ENCODE measurements around the gene PARVB. TPM values are rescaled to one million over a fixed set of nuclear protein-coding genes. Genes with fewer than 3 reads are reported as not detected.

Gene PARVB
- polyA plus RNA-seq, 1 donor, result 10.9 TPM

DNA sequence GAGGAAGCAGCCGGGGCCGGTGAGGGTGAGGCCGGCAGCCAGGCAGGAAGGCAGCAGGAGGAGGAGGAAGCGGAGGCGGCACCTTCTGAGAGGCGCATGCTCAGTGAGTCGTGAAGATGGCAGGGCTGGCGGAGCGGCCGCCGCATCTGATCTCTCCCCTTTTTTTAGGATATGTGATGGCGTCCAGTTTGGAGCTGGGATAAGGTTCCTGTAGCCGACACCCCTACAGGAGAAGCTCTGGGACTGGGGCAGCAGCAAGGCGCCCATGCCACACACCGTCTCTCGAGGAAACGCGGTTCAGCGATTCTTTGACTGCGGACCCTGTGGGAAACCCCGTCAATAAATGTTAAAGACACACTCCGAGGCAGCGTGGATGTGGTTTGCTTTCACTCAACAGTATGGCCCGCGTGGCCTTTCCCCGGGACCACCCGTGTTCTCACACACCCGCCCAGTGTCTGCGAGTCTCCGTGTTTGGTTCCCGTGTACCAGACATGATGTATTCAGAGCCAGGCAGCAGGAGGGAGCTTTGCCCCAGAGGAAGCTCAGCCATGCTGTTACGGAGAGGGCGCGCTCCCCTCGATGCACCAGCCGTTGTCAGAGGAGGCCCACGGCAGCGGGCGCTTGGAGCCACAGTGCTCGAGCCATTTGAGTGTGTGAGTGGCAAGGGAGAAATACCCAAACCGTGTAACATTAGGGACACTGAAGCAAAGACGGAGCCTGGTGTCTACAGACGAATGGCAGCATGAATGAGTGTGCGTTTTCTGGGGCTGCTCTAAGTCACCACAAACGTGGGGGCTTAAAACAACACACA lies 27.7 kb upstream of the PARVB start:
- no peak for DNase-seq
- Histone ChIP-seq H3K36me3 (ENCODE audit: control insufficient read depth, insufficient read depth, low read length) (peaks cover 63% of the 10 kb centered on the region), H3K4me3 (ENCODE audit: low read length) (no peak overlapping the region), H3K27ac (ENCODE audit: low read length) (no peak overlapping the region), H3K4me1 (ENCODE audit: control insufficient read depth, insufficient read depth, low read length) (no peaks in the 10 kb centered on the region), H3K9me3 (ENCODE audit: control insufficient read depth, low read depth, low read length) (no peaks in the 10 kb centered on the region), H3K27me3 (ENCODE audit: control insufficient read depth, insufficient read depth, low read length) (no peaks in the 10 kb centered on the region)
- no CpG with 5 or more reads among the region's 45 CpGs for WGBS (ENCODE audit: insufficient coverage, low lambda C conversion rate)

GRCh38 chr22:43996981-43997265 lies 27.2 kb upstream of the PARVB start:
- H3K36me3 ChIP-seq (ENCODE audit: control insufficient read depth, insufficient read depth, low read length), result peaks cover 58% of the 10 kb centered on the region
- no CpG with 5 or more reads among the region's 8 CpGs for WGBS (ENCODE audit: insufficient coverage, low lambda C conversion rate)
- H3K4me3 ChIP-seq (ENCODE audit: low read length), result no peak overlapping the region
- no peak overlapping the region for H3K27ac ChIP-seq (ENCODE audit: low read length)
- DNase-seq, result no peak
- no peaks in the 10 kb centered on the region for H3K27me3 ChIP-seq (ENCODE audit: control insufficient read depth, insufficient read depth, low read length)
- no peaks in the 10 kb centered on the region for H3K9me3 ChIP-seq (ENCODE audit: control insufficient read depth, low read depth, low read length)
- H3K4me1 ChIP-seq (ENCODE audit: control insufficient read depth, insufficient read depth, low read length), result no peaks in the 10 kb centered on the region

DNA sequence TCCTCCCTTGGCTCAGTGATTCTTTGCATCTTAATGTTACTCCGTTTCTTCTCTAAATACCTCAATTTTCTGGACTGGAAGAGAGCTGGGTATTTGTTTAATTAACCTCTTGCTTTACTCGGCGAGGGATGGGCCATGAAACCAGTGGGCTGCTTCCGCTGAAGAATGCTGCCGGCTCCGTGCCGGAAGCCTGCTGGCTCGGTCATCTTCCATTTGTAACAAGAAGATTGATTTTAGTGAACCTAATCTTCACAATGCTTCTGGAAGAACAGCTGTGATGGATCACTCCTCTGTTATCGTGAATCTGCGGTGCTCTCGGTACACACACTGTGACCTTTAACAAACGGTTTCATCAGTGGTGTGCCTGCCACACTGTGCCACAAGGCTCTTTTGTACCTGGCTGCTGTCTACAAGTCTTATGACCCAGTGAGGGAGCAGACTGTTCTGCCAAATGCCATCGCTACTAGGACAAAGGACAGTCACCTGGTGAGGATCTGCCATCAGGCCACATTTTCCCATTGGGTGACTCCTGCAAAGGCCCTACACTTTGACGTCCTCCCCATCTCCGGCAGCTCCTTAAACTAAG lies 25.3 kb upstream of the PARVB start:
- DNase-seq, result no peak
- Histone ChIP-seq H3K4me3 (ENCODE audit: low read length) (no peak overlapping the region), H3K36me3 (ENCODE audit: control insufficient read depth, insufficient read depth, low read length) (peaks cover 46% of the 10 kb centered on the region), H3K27me3 (ENCODE audit: control insufficient read depth, insufficient read depth, low read length) (no peaks in the 10 kb centered on the region), H3K27ac (ENCODE audit: low read length) (no peak overlapping the region), H3K4me1 (ENCODE audit: control insufficient read depth, insufficient read depth, low read length) (no peaks in the 10 kb centered on the region), H3K9me3 (ENCODE audit: control insufficient read depth, low read depth, low read length) (no peaks in the 10 kb centered on the region)
- no CpG with 5 or more reads among the region's 15 CpGs for WGBS (ENCODE audit: insufficient coverage, low lambda C conversion rate)

GRCh38 chr22:43999378-43999777 lies 24.7 kb upstream of the PARVB start:
- 100% methylated on average over 1 of the region's 3 CpGs for WGBS (ENCODE audit: insufficient coverage, low lambda C conversion rate)
- DNase-seq, result no peak
- Histone ChIP-seq H3K4me1 (ENCODE audit: control insufficient read depth, insufficient read depth, low read length) (no peaks in the 10 kb centered on the region), H3K27ac (ENCODE audit: low read length) (no peak overlapping the region), H3K4me3 (ENCODE audit: low read length) (no peak overlapping the region), H3K36me3 (ENCODE audit: control insufficient read depth, insufficient read depth, low read length) (peaks cover 41% of the 10 kb centered on the region), H3K9me3 (ENCODE audit: control insufficient read depth, low read depth, low read length) (no peaks in the 10 kb centered on the region), H3K27me3 (ENCODE audit: control insufficient read depth, insufficient read depth, low read length) (no peaks in the 10 kb centered on the region)

- Histone ChIP-seq H3K36me3 (ENCODE audit: control insufficient read depth, insufficient read depth, low read length) (peaks cover 34% of the 10 kb centered on the region), H3K4me1 (ENCODE audit: control insufficient read depth, insufficient read depth, low read length) (no peaks in the 10 kb centered on the region), H3K27ac (ENCODE audit: low read length) (no peak overlapping the region), H3K9me3 (ENCODE audit: control insufficient read depth, low read depth, low read length) (no peaks in the 10 kb centered on the region), H3K27me3 (ENCODE audit: control insufficient read depth, insufficient read depth, low read length) (no peaks in the 10 kb centered on the region), H3K4me3 (ENCODE audit: low read length) (no peak overlapping the region)
- no CpG with 5 or more reads among the region's 4 CpGs for WGBS (ENCODE audit: insufficient coverage, low lambda C conversion rate)
- DNase-seq, result no peak
Observed at GRCh38 chr22:44000123-44000522, 24.0 kb upstream of the PARVB start.

GRCh38 chr22:44001521-44001920 lies 22.6 kb upstream of the PARVB start:
- no peaks in the 10 kb centered on the region for H3K4me1 ChIP-seq (ENCODE audit: control insufficient read depth, insufficient read depth, low read length)
- no peak overlapping the region for H3K27ac ChIP-seq (ENCODE audit: low read length)
- no peak overlapping the region for H3K4me3 ChIP-seq (ENCODE audit: low read length)
- H3K27me3 ChIP-seq (ENCODE audit: control insufficient read depth, insufficient read depth, low read length), result no peaks in the 10 kb centered on the region
- no peaks in the 10 kb centered on the region for H3K9me3 ChIP-seq (ENCODE audit: control insufficient read depth, low read depth, low read length)
- WGBS (ENCODE audit: insufficient coverage, low lambda C conversion rate), result no CpG with 5 or more reads among the region's 7 CpGs
- H3K36me3 ChIP-seq (ENCODE audit: control insufficient read depth, insufficient read depth, low read length), result peaks cover 20% of the 10 kb centered on the region
- DNase-seq, result no peak

DNA sequence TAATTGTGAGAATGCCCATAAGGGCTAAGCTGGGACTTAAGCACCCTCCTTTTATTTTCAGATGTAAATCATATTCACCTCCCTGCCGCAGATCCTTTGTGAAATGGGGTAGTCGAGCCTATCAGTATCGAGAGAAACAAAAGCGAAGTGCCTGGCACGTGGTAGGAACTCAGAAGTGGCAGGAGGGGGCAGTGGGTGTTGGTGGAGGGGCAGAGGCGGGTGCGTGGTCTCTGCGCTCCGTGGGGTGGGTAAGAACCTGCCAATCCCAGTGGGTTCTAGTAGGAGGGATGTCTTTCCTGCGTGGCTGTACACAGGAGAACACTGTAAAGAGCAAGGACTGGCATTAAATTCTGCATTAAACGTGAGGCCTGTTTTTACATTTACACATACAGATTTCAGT lies 21.8 kb upstream of the PARVB start:
- no peaks in the 10 kb centered on the region for H3K4me1 ChIP-seq (ENCODE audit: control insufficient read depth, insufficient read depth, low read length)
- peaks cover 12% of the 10 kb centered on the region for H3K36me3 ChIP-seq (ENCODE audit: control insufficient read depth, insufficient read depth, low read length)
- H3K27me3 ChIP-seq (ENCODE audit: control insufficient read depth, insufficient read depth, low read length), result no peaks in the 10 kb centered on the region
- no peak for DNase-seq
- no CpG with 5 or more reads among the region's 11 CpGs for WGBS (ENCODE audit: insufficient coverage, low lambda C conversion rate)
- no peak overlapping the region for H3K4me3 ChIP-seq (ENCODE audit: low read length)
- H3K9me3 ChIP-seq (ENCODE audit: control insufficient read depth, low read depth, low read length), result no peaks in the 10 kb centered on the region
- H3K27ac ChIP-seq (ENCODE audit: low read length), result no peak overlapping the region

- Histone ChIP-seq H3K4me3 (ENCODE audit: low read length) (no peak overlapping the region), H3K27me3 (ENCODE audit: control insufficient read depth, insufficient read depth, low read length) (no peaks in the 10 kb centered on the region), H3K27ac (ENCODE audit: low read length) (no peak overlapping the region), H3K36me3 (ENCODE audit: control insufficient read depth, insufficient read depth, low read length) (peaks cover 10% of the 10 kb centered on the region), H3K4me1 (ENCODE audit: control insufficient read depth, insufficient read depth, low read length) (no peaks in the 10 kb centered on the region), H3K9me3 (ENCODE audit: control insufficient read depth, low read depth, low read length) (no peaks in the 10 kb centered on the region)
- DNase-seq, result no peak
- 100% methylated on average over 3 of the region's 8 CpGs for WGBS (ENCODE audit: insufficient coverage, low lambda C conversion rate)
Observed at GRCh38 chr22:44002997-44003396, 21.1 kb upstream of the PARVB start.

GRCh38 chr22:44003405-44004103 lies 20.5 kb upstream of the PARVB start:
- no peaks in the 10 kb centered on the region for H3K4me1 ChIP-seq (ENCODE audit: control insufficient read depth, insufficient read depth, low read length)
- DNase-seq, result no peak
- no peak overlapping the region for H3K27ac ChIP-seq (ENCODE audit: low read length)
- no peaks in the 10 kb centered on the region for H3K9me3 ChIP-seq (ENCODE audit: control insufficient read depth, low read depth, low read length)
- H3K4me3 ChIP-seq (ENCODE audit: low read length), result no peak overlapping the region
- H3K36me3 ChIP-seq (ENCODE audit: control insufficient read depth, insufficient read depth, low read length), result peaks cover 6% of the 10 kb centered on the region
- no peaks in the 10 kb centered on the region for H3K27me3 ChIP-seq (ENCODE audit: control insufficient read depth, insufficient read depth, low read length)
- WGBS (ENCODE audit: insufficient coverage, low lambda C conversion rate), result no CpG with 5 or more reads among the region's 7 CpGs

DNA sequence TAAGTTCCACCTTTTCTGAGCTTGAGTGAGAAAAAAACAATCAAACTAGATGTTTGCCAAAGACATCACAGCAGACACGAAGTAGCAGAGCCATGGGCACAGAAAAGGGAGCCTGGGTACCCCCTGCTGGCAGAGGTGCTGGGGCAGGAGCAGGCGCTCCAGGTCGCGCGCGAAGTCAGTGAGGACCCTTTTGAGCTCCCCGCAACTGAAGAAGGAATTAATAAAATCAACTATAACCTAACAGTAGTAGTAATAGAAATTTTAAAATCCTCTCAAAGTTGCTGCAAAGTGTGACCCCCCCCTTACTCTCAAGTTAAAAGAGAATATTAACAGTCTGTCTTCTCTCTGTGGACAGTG lies 20.0 kb upstream of the PARVB start:
- no peaks in the 10 kb centered on the region for H3K27me3 ChIP-seq (ENCODE audit: control insufficient read depth, insufficient read depth, low read length)
- no peaks in the 10 kb centered on the region for H3K4me1 ChIP-seq (ENCODE audit: control insufficient read depth, insufficient read depth, low read length)
- H3K27ac ChIP-seq (ENCODE audit: low read length), result no peak overlapping the region
- no peak for DNase-seq
- 80% methylated on average over 1 of the region's 7 CpGs for WGBS (ENCODE audit: insufficient coverage, low lambda C conversion rate)
- H3K36me3 ChIP-seq (ENCODE audit: control insufficient read depth, insufficient read depth, low read length), result peaks cover 5% of the 10 kb centered on the region
- no peaks in the 10 kb centered on the region for H3K9me3 ChIP-seq (ENCODE audit: control insufficient read depth, low read depth, low read length)
- H3K4me3 ChIP-seq (ENCODE audit: low read length), result no peak overlapping the region

Measured in large intestine (tissue), 3 donors.